Measurements from ENCODE around the gene IRF2BP2. TPM values are rescaled to one million over a fixed set of nuclear protein-coding genes. Genes with fewer than 3 reads are reported as not detected.

IRF2BP2 gene
- total and polyA plus RNA-seq, 2 donors (not counting 1 experiment from before 2014, with no cell fraction given), result 126 to 255 TPM

- no peaks in the 10 kb centered on the region for H3K27me3 ChIP-seq (replicated peaks in 1 of 4; ENCODE audit: control extremely low read depth in 1 of 4, control insufficient read depth in 3 of 4, insufficient read depth in 4 of 4, low read length in 3 of 4)
- TF ChIP-seq CTCF (IDR thresholded peaks at IDR 0.05), result peak; percentile 40
- TF ChIP-seq EZH2 (IDR thresholded peaks at IDR 0.05; ENCODE audit: borderline replicate concordance, insufficient read depth, low read depth, low read length, poor library complexity, severe bottlenecking), result no peak
- no peak for DNase-seq
- Mint-ChIP-seq H3K27me3 (no peaks in the 10 kb centered on the region), H3K9me3 (ENCODE audit: insufficient read depth) (no peaks in the 10 kb centered on the region), H3K27ac (peak overlapping the region; percentile 37), H3K4me3 (no peak overlapping the region), H3K4me1 (peaks cover 20% of the 10 kb centered on the region)
- 96% methylated on average over 3 of the region's 14 CpGs for WGBS (ENCODE audit: insufficient coverage)
- H3K79me2 ChIP-seq (ENCODE audit: control insufficient read depth, insufficient read depth, low read length), result no peaks in the 10 kb centered on the region
- ChIA-PET POLR2A (no interaction called here), CTCF (interaction anchor here (0.7 to 1.5 kb wide), 3 partner anchors 118 to 466 kb away, joined by 3 to 5 read pairs (median 5); no protein-coding TSS in a partner anchor)
- no peaks in the 10 kb centered on the region for H3K9me3 ChIP-seq (ENCODE audit: control extremely low read depth in 1 of 3, control insufficient read depth in 2 of 3, insufficient read depth in 1 of 3, low read length in 2 of 3)
- intact Hi-C loops (cut with micrococcal nuclease), result no loop called here
- H3K4me2 ChIP-seq (replicated peaks; ENCODE audit: low read depth, low read length, poor library complexity, severe bottlenecking), result no peak overlapping the region
- no peak for ATAC-seq (ENCODE audit: low read depth)
- H3K27ac ChIP-seq (ENCODE audit: low read length in 2 of 2), result no peak overlapping the region
- no peak overlapping the region for H2AFZ ChIP-seq (ENCODE audit: insufficient read depth, low read depth, low read length, poor library complexity, severe bottlenecking)
- no peaks in the 10 kb centered on the region for H3K36me3 ChIP-seq (replicated peaks in 1 of 2; ENCODE audit: control extremely low read depth in 1 of 2, control insufficient read depth in 1 of 2, extremely low read depth in 1 of 2, insufficient read depth in 2 of 2, low read length in 1 of 2)
- no peaks in the 10 kb centered on the region for H4K20me1 ChIP-seq (ENCODE audit: control insufficient read depth, insufficient read depth, low read length, poor library complexity, severe bottlenecking)
- no peak overlapping the region for H3K4me3 ChIP-seq (ENCODE audit: control extremely low read depth in 1 of 5, extremely low read depth in 1 of 5, insufficient read depth in 1 of 5, low read depth in 2 of 5, low read length in 4 of 5)
- no peak overlapping the region for H3K9ac ChIP-seq (ENCODE audit: low read length)
- H3K4me1 ChIP-seq (ENCODE audit: control insufficient read depth in 2 of 2, insufficient read depth in 2 of 2, low read length in 2 of 2), result peaks cover 11 to 13% of the 10 kb centered on the region in 2 donors
These were observed 7.4 kb upstream of the IRF2BP2 start for GRCh38 chr1:234617131-234617985.

- Histone ChIP-seq H2AFZ (ENCODE audit: insufficient read depth, low read depth, low read length, poor library complexity, severe bottlenecking) (no peak overlapping the region), H3K27ac (ENCODE audit: low read length in 2 of 2) (no peak overlapping the region)
- WGBS (ENCODE audit: insufficient coverage), result 25% methylated on average over 2 of the region's 2 CpGs
These were observed 6.7 kb upstream of the IRF2BP2 start for GRCh38 chr1:234616644-234617043.

More at GRCh38 chr1:234616644-234617043, 6.7 kb upstream of the IRF2BP2 start:
- intact Hi-C loops (cut with micrococcal nuclease), result no loop called here
- no peaks in the 10 kb centered on the region for H3K79me2 ChIP-seq (ENCODE audit: control insufficient read depth, insufficient read depth, low read length)
- H3K27me3 Mint-ChIP-seq, result no peaks in the 10 kb centered on the region
- no peaks in the 10 kb centered on the region for H3K36me3 ChIP-seq (replicated peaks in 1 of 2; ENCODE audit: control extremely low read depth in 1 of 2, control insufficient read depth in 1 of 2, extremely low read depth in 1 of 2, insufficient read depth in 2 of 2, low read length in 1 of 2)
- POLR2A ChIA-PET, result no interaction called here
- H3K27ac Mint-ChIP-seq, result no peak overlapping the region
- H3K4me3 Mint-ChIP-seq, result no peak overlapping the region
- H3K9ac ChIP-seq (ENCODE audit: low read length), result no peak overlapping the region
- H3K9me3 Mint-ChIP-seq (ENCODE audit: insufficient read depth), result no peaks in the 10 kb centered on the region
- H3K9me3 ChIP-seq (ENCODE audit: control extremely low read depth in 1 of 3, control insufficient read depth in 2 of 3, insufficient read depth in 1 of 3, low read length in 2 of 3), result no peaks in the 10 kb centered on the region
- no peak for TF ChIP-seq CTCF (IDR thresholded peaks at IDR 0.05)
- no peak for TF ChIP-seq EZH2 (IDR thresholded peaks at IDR 0.05; ENCODE audit: borderline replicate concordance, insufficient read depth, low read depth, low read length, poor library complexity, severe bottlenecking)
- no peak overlapping the region for H3K4me3 ChIP-seq (ENCODE audit: control extremely low read depth in 1 of 5, extremely low read depth in 1 of 5, insufficient read depth in 1 of 5, low read depth in 2 of 5, low read length in 4 of 5)
- CTCF ChIA-PET, result interaction anchor here (0.7 to 1.5 kb wide), 3 partner anchors 117 to 467 kb away, joined by 3 to 5 read pairs (median 5); no protein-coding TSS in a partner anchor
- H3K27me3 ChIP-seq (replicated peaks in 1 of 4; ENCODE audit: control extremely low read depth in 1 of 4, control insufficient read depth in 3 of 4, insufficient read depth in 4 of 4, low read length in 3 of 4), result no peaks in the 10 kb centered on the region
- DNase-seq (no peak), ATAC-seq (ENCODE audit: low read depth) (no peak)
- H4K20me1 ChIP-seq (ENCODE audit: control insufficient read depth, insufficient read depth, low read length, poor library complexity, severe bottlenecking), result no peaks in the 10 kb centered on the region
- H3K4me2 ChIP-seq (replicated peaks; ENCODE audit: low read depth, low read length, poor library complexity, severe bottlenecking), result no peak overlapping the region
- H3K4me1 Mint-ChIP-seq, result peaks cover 27% of the 10 kb centered on the region
- H3K4me1 ChIP-seq (ENCODE audit: control insufficient read depth in 2 of 2, insufficient read depth in 2 of 2, low read length in 2 of 2), result peaks cover 18 to 21% of the 10 kb centered on the region in 2 donors
